ENCODE measurements around the gene CSN3. TPM values are rescaled to one million over a fixed set of nuclear protein-coding genes. Genes with fewer than 3 reads are reported as not detected.
"Not testable (repeated sequence)": the region's sequence is repeated elsewhere in the genome, so short reads cannot be mapped to it uniquely, and the experiment has no call there.

The CSN3 gene
- total RNA-seq, 1 experiment from 2014 or later = not detected

DNA sequence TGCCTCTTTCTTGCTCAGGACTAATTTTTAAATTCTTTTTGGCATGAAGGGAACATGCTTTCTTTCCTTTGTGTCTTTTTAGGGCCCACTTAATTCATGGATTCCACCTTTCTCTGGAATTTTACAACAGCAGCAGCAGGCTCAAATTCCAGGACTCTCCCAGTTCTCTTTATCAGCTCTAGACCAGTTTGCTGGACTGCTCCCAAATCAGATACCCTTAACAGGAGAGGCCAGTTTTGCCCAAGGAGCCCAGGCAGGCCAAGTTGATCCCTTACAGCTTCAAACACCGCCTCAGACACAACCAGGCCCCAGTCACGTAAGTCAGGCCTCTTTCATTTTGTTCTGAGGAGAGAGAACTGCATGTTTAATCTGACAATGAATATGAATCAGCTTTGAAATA lies 44.6 kb upstream of the CSN3 start:
- H3K27me3 Mint-ChIP-seq (ENCODE audit: insufficient read depth, unreplicated experiment) = peaks cover 47% of the 10 kb centered on the region
- no peaks in the 10 kb centered on the region for H3K9me3 Mint-ChIP-seq (ENCODE audit: unreplicated experiment)
- TF ChIP-seq, protein P1, sequence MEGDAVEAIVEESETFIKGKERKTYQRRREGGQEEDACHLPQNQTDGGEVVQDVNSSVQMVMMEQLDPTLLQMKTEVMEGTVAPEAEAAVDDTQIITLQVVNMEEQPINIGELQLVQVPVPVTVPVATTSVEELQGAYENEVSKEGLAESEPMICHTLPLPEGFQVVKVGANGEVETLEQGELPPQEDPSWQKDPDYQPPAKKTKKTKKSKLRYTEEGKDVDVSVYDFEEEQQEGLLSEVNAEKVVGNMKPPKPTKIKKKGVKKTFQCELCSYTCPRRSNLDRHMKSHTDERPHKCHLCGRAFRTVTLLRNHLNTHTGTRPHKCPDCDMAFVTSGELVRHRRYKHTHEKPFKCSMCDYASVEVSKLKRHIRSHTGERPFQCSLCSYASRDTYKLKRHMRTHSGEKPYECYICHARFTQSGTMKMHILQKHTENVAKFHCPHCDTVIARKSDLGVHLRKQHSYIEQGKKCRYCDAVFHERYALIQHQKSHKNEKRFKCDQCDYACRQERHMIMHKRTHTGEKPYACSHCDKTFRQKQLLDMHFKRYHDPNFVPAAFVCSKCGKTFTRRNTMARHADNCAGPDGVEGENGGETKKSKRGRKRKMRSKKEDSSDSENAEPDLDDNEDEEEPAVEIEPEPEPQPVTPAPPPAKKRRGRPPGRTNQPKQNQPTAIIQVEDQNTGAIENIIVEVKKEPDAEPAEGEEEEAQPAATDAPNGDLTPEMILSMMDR (IDR thresholded peaks at IDR 0.05; ENCODE audit: unreplicated experiment) = no peak
- ChIA-PET POLR2A (interaction anchor here (0.8 kb wide), 1 partner anchor 10 kb away, joined by 3 read pairs; no protein-coding TSS in a partner anchor), CTCF (interaction anchor here (1.2 kb wide), 1 partner anchor 15 kb away, joined by 4 read pairs; no protein-coding TSS in a partner anchor)
- H3K36me3 Mint-ChIP-seq (ENCODE audit: insufficient read depth, unreplicated experiment) = no peaks in the 10 kb centered on the region
- no peak for DNase-seq (ENCODE audit: unreplicated experiment)
- BruUV-seq (replicated peaks) = no TSS peak
- intact Hi-C loops (cut with micrococcal nuclease) = no loop called here
- H3K27ac Mint-ChIP-seq (ENCODE audit: low read depth, unreplicated experiment) = no peak overlapping the region
- no peak overlapping the region for H3K4me3 Mint-ChIP-seq (ENCODE audit: unreplicated experiment)
- no peaks in the 10 kb centered on the region for H3K4me1 Mint-ChIP-seq (ENCODE audit: insufficient read depth, unreplicated experiment)

DNA sequence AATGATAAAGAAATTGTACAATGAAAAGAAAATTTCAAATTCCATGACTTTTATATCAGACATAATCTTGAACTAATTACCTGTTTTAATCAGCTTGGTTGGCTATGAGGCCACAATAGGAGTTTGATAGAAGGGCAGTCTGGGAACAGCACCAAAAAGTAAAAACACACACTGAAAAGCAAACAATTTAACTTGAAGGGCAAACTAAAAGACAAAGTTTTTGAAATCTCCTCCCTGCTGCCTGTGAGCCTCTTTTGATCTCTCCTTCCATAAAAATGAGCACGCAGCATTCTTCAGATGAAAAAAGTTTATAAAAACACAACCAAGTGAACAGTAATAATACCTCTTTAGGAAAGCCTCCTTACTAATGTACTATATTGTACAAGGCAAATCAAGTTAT lies 38.8 kb upstream of the CSN3 start:
- Mint-ChIP-seq H3K27me3 (ENCODE audit: insufficient read depth, unreplicated experiment) (peaks cover 36% of the 10 kb centered on the region), H3K4me3 (ENCODE audit: unreplicated experiment) (no peak overlapping the region), H3K27ac (ENCODE audit: low read depth, unreplicated experiment) (no peak overlapping the region), H3K4me1 (ENCODE audit: insufficient read depth, unreplicated experiment) (no peaks in the 10 kb centered on the region), H3K9me3 (ENCODE audit: unreplicated experiment) (no peaks in the 10 kb centered on the region), H3K36me3 (ENCODE audit: insufficient read depth, unreplicated experiment) (no peaks in the 10 kb centered on the region)
- ChIA-PET POLR2A (no interaction called here), CTCF (no interaction called here)
- intact Hi-C loops (cut with micrococcal nuclease) = no loop called here
- BruUV-seq (replicated peaks) = no TSS peak
- TF ChIP-seq, protein P1 (IDR thresholded peaks at IDR 0.05; ENCODE audit: unreplicated experiment) = no peak
- DNase-seq (ENCODE audit: unreplicated experiment) = no peak

DNA sequence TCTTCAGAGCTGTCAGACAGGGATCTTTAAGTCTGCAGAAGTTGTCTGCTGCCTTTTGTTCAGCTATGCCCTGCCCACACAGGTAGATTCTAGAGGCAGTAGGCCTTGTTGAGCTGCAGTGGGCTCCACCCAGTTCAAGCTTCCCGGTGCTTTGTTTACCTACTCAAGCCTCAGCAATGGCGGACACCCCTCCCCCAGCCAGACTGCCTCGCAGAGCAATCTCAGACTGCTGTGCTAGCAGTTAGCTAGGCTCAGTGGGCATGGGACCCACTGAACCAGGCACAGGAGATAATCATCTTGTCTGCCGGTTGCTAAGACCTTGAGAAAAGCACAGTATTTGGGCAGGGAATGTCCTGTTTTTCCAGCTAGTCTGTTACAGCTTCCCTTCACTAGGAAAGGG lies 29.6 kb upstream of the CSN3 start:
- H3K4me3 Mint-ChIP-seq (ENCODE audit: unreplicated experiment); DNase-seq (ENCODE audit: unreplicated experiment); BruUV-seq (replicated peaks); intact Hi-C loops (cut with micrococcal nuclease); H3K9me3 Mint-ChIP-seq (ENCODE audit: unreplicated experiment); H3K36me3 Mint-ChIP-seq (ENCODE audit: insufficient read depth, unreplicated experiment); CTCF ChIA-PET; H3K4me1 Mint-ChIP-seq (ENCODE audit: insufficient read depth, unreplicated experiment); H3K27ac Mint-ChIP-seq (ENCODE audit: low read depth, unreplicated experiment): not testable (repeated sequence)
- H3K27me3 Mint-ChIP-seq (ENCODE audit: insufficient read depth, unreplicated experiment) = peaks cover 26% of the 10 kb centered on the region
- POLR2A ChIA-PET = interaction anchor here (1.1 kb wide), 1 partner anchor 382 kb away, joined by 3 read pairs; no protein-coding TSS in a partner anchor

DNA sequence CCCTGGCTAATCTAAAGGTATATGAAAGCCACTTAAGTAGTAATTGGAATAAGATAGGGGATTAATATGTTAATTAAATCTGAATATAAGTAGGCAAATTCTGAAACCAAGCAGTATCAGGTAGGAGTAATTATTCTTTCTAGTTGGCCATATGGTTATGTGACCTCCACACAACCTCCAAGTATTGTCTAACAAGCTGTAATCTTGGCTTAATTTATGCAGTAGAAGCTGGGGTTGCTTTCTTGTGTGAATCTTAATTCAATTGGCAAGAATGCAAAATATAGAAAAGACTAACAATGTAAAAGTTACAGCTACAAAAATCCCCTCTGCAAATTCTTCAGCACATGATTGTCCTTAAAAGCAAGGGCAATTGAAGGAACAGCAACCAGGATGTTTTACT lies 26.3 kb upstream of the CSN3 start:
- CTCF ChIA-PET; DNase-seq (ENCODE audit: unreplicated experiment); POLR2A ChIA-PET; intact Hi-C loops (cut with micrococcal nuclease); H3K9me3 Mint-ChIP-seq (ENCODE audit: unreplicated experiment); H3K4me3 Mint-ChIP-seq (ENCODE audit: unreplicated experiment); H3K36me3 Mint-ChIP-seq (ENCODE audit: insufficient read depth, unreplicated experiment); BruUV-seq (replicated peaks); H3K27ac Mint-ChIP-seq (ENCODE audit: low read depth, unreplicated experiment); H3K4me1 Mint-ChIP-seq (ENCODE audit: insufficient read depth, unreplicated experiment): not testable (repeated sequence)
- peaks cover 21% of the 10 kb centered on the region for H3K27me3 Mint-ChIP-seq (ENCODE audit: insufficient read depth, unreplicated experiment)

DNA sequence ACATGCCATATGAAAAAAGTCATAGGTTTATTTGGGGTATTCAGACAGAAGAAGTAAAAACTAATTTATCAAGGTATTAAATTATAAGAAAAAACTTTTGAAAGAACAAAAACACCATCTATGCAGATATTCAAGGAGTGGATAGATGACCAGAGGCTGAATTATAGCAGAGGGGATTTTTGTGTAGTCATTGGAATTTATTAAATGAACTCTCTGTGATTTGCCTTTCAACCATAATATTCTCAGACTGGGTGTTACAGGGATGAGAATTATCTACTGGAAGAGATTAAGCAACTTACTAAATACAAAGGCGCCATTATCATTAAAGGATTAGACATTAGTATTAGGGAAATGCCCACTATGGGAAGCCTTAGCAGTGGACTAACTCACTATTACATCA lies 25.8 kb upstream of the CSN3 start:
- H3K4me3 Mint-ChIP-seq (ENCODE audit: unreplicated experiment); DNase-seq (ENCODE audit: unreplicated experiment); H3K36me3 Mint-ChIP-seq (ENCODE audit: insufficient read depth, unreplicated experiment); BruUV-seq (replicated peaks); H3K27ac Mint-ChIP-seq (ENCODE audit: low read depth, unreplicated experiment); CTCF ChIA-PET; H3K9me3 Mint-ChIP-seq (ENCODE audit: unreplicated experiment); intact Hi-C loops (cut with micrococcal nuclease); POLR2A ChIA-PET; H3K4me1 Mint-ChIP-seq (ENCODE audit: insufficient read depth, unreplicated experiment): not testable (repeated sequence)
- H3K27me3 Mint-ChIP-seq (ENCODE audit: insufficient read depth, unreplicated experiment) = peaks cover 17% of the 10 kb centered on the region

DNA sequence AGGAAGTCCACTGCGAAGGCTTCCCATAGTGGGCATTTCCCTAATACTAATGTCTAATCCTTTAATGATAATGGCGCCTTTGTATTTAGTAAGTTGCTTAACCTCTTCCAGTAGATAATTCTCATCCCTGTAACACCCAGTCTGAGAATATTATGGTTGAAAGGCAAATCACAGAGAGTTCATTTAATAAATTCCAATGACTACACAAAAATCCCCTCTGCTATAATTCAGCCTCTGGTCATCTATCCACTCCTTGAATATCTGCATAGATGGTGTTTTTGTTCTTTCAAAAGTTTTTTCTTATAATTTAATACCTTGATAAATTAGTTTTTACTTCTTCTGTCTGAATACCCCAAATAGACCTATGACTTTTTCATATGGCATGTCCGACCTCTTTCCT lies 21.0 kb upstream of the CSN3 start:
- POLR2A ChIA-PET; H3K4me1 Mint-ChIP-seq (ENCODE audit: insufficient read depth, unreplicated experiment); H3K4me3 Mint-ChIP-seq (ENCODE audit: unreplicated experiment); CTCF ChIA-PET; intact Hi-C loops (cut with micrococcal nuclease); DNase-seq (ENCODE audit: unreplicated experiment); H3K27ac Mint-ChIP-seq (ENCODE audit: low read depth, unreplicated experiment); H3K36me3 Mint-ChIP-seq (ENCODE audit: insufficient read depth, unreplicated experiment); BruUV-seq (replicated peaks); H3K9me3 Mint-ChIP-seq (ENCODE audit: unreplicated experiment): not testable (repeated sequence)
- peaks cover 31% of the 10 kb centered on the region for H3K27me3 Mint-ChIP-seq (ENCODE audit: insufficient read depth, unreplicated experiment)

DNA sequence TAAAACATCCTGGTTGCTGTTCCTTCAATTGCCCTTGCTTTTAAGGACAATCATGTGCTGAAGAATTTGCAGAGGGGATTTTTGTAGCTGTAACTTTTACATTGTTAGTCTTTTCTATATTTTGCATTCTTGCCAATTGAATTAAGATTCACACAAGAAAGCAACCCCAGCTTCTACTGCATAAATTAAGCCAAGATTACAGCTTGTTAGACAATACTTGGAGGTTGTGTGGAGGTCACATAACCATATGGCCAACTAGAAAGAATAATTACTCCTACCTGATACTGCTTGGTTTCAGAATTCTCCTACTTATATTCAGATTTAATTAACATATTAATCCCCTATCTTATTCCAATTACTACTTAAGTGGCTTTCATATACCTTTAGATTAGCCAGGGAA lies 20.6 kb upstream of the CSN3 start:
- POLR2A ChIA-PET; H3K27ac Mint-ChIP-seq (ENCODE audit: low read depth, unreplicated experiment); H3K4me3 Mint-ChIP-seq (ENCODE audit: unreplicated experiment); H3K9me3 Mint-ChIP-seq (ENCODE audit: unreplicated experiment); H3K4me1 Mint-ChIP-seq (ENCODE audit: insufficient read depth, unreplicated experiment); CTCF ChIA-PET; DNase-seq (ENCODE audit: unreplicated experiment); intact Hi-C loops (cut with micrococcal nuclease); H3K36me3 Mint-ChIP-seq (ENCODE audit: insufficient read depth, unreplicated experiment); BruUV-seq (replicated peaks): not testable (repeated sequence)
- peaks cover 31% of the 10 kb centered on the region for H3K27me3 Mint-ChIP-seq (ENCODE audit: insufficient read depth, unreplicated experiment)

Data from MCF 10A (cell line).